A549 (cell line): ENCODE measurements around the gene FNIP2. TPM values are rescaled to one million over a fixed set of nuclear protein-coding genes. Genes with fewer than 3 reads are reported as not detected.

Experiments used
- ATAC-seq, 2 experiments: fragments of 200-7000 bp in 1 of 2; fragments of >200 bp in 1 of 2; cut with Nextera tagmentation in 1 of 2; cut with Tn5 transposase in 1 of 2; 3 replicates each; pipeline versions ENCODE4 v1.8.0 to v1.9.1; 2018 to 2020; ENCODE audit warnings: mild to moderate bottlenecking in 1 of 2, moderate library complexity in 1 of 2
- CTCF ChIA-PET: fragments of 300-600 bp; sonication (Branson Sonifier 250); formaldehyde crosslinking; extraction: SDS; loops from one replicate; lab custom pipeline; 2021; ENCODE audit warnings: antibody characterized with exemption, inconsistent platforms; lab: Yijun Ruan, JAX
- POLR2A ChIA-PET: fragments of 350-600 bp; formaldehyde crosslinking; extraction: SDS; loops from one replicate; lab custom pipeline; 2021; ENCODE audit warnings: antibody characterized with exemption, inconsistent platforms; lab: Yijun Ruan, JAX
- DNase-seq, 2 experiments: peaks; one replicate each; pipeline versions ENCODE4 v3.0.0 to v3.0.0-alpha.2; 2011 to 2016; ENCODE audit warnings: low read depth in 1 of 2, low spot score in 1 of 2
- FAIRE-seq: peaks from 2 replicates; lab custom pipeline; 2011; peaks lifted over from hg19 to GRCh38; lab: Jason Lieb, UNC
- H3K27ac ChIP-seq, 2 experiments: fragments of >200 bp; sonication (Bioruptor Twin); formaldehyde crosslinking; 3 replicates each; pipeline ENCODE4 v1.5.1; 2016 to 2017
- H3K4me1 ChIP-seq: fragments of >200 bp; sonication (Bioruptor Twin); formaldehyde crosslinking; 3 replicates; pipeline ENCODE4 v1.6.1; 2016
- H3K4me2 ChIP-seq: fragments of >200 bp; sonication (Bioruptor Twin); formaldehyde crosslinking; 3 replicates; pipeline ENCODE4 v1.6.1; 2016
- H3K4me3 ChIP-seq: fragments of >200 bp; sonication (Bioruptor Twin); formaldehyde crosslinking; 3 replicates; pipeline ENCODE4 v1.5.1; 2016
- H3K9me3 ChIP-seq: fragments of >200 bp; sonication (Bioruptor Twin); formaldehyde crosslinking; 3 replicates; pipeline ENCODE4 v1.6.1; 2016
- CHD4 ChIP-seq: fragments of 200-600 bp; sonication (generic); IDR thresholded peaks from 2 replicates; pipeline ENCODE4 v1.6.1; 2016; ENCODE audit warnings: antibody characterized with exemption, mild to moderate bottlenecking, borderline replicate concordance
- CTCF ChIP-seq: fragments of >200 bp; sonication (Bioruptor Twin); formaldehyde crosslinking; IDR thresholded peaks from 3 replicates; pipeline ENCODE4 v1.5.1; 2016
- E2F6 ChIP-seq: IDR thresholded peaks from 2 replicates; pipeline ENCODE4 v1.6.1; 2012; ENCODE audit warnings: low read depth, borderline replicate concordance
- EHF ChIP-seq: fragments of 250-450 bp; sonication (Bioruptor Pico); IDR thresholded peaks from 2 replicates; pipeline ENCODE4 v1.5.0; 2020; ENCODE audit warnings: mild to moderate bottlenecking
- ELK1 ChIP-seq: fragments of 150-350 bp; IDR thresholded peaks from 2 replicates; pipeline ENCODE4 v1.6.1; 2014; ENCODE audit warnings: low read depth, mild to moderate bottlenecking, low read length
- FOSB ChIP-seq: fragments of 250-450 bp; sonication (Bioruptor Pico); IDR thresholded peaks from 2 replicates; pipeline ENCODE4 v1.5.0; 2020; ENCODE audit warnings: mild to moderate bottlenecking, moderate library complexity
- HES2 ChIP-seq: fragments of >200 bp; sonication (Bioruptor Twin); formaldehyde crosslinking; IDR thresholded peaks from 2 replicates; pipeline ENCODE4 v1.6.1; 2016
- HMGXB4 ChIP-seq: fragments of 250-450 bp; sonication (Bioruptor Pico); IDR thresholded peaks from 2 replicates; pipeline ENCODE4 v1.5.0; 2021; ENCODE audit warnings: mild to moderate bottlenecking, moderate library complexity, borderline replicate concordance
- HOXB13 ChIP-seq: fragments of 250-450 bp; sonication (Bioruptor Pico); IDR thresholded peaks from 2 replicates; pipeline ENCODE4 v1.5.0; 2020; ENCODE audit warnings: low read depth, mild to moderate bottlenecking, moderate library complexity
- JUN ChIP-seq, 2 experiments: fragments of >200 bp; sonication (Bioruptor Twin); formaldehyde crosslinking; IDR thresholded peaks; 2 replicates in 1 of 2; 3 replicates in 1 of 2; pipeline ENCODE4 v1.6.1; 2016 to 2017
- JUNB ChIP-seq: fragments of >200 bp; sonication (Bioruptor Twin); formaldehyde crosslinking; IDR thresholded peaks from 2 replicates; pipeline ENCODE4 v1.6.1; 2016
- MAX ChIP-seq: IDR thresholded peaks from 2 replicates; pipeline ENCODE4 v1.6.1; 2012
- MAZ ChIP-seq: fragments of 150-350 bp; IDR thresholded peaks from 2 replicates; pipeline ENCODE4 v1.6.1; 2014; ENCODE audit warnings: antibody characterized with exemption, low read depth, low read length, borderline replicate concordance
- NFE2L2 ChIP-seq: fragments of 150-350 bp; conservative IDR thresholded peaks from 2 replicates; pipeline ENCODE4 v1.6.1; 2014; ENCODE audit warnings: low read length
- NR3C1 ChIP-seq: fragments of >200 bp; sonication (Bioruptor Twin); formaldehyde crosslinking; IDR thresholded peaks from 3 replicates; pipeline ENCODE4 v1.6.1; 2017
- PBX3 ChIP-seq: IDR thresholded peaks from 2 replicates; pipeline ENCODE4 v1.6.1; 2012
- POLR2A ChIP-seq: IDR thresholded peaks from 2 replicates; pipeline ENCODE4 v1.6.1; 2012; ENCODE audit warnings: mild to moderate bottlenecking, low read length
- RAD21 ChIP-seq, 2 experiments: fragments of >200 bp in 1 of 2; sonication (Bioruptor Twin) in 1 of 2; formaldehyde crosslinking in 1 of 2; IDR thresholded peaks in 1 of 2; conservative IDR thresholded peaks in 1 of 2; 2 replicates in 1 of 2; 3 replicates in 1 of 2; pipeline ENCODE4 v1.6.1; 2012 to 2018; ENCODE audit warnings: inconsistent platforms in 1 of 2
- REST ChIP-seq: fragments of 200-600 bp; sonication (generic); IDR thresholded peaks from 2 replicates; pipeline ENCODE4 v1.6.1; 2016; ENCODE audit warnings: antibody characterized with exemption, mild to moderate bottlenecking, moderate library complexity
- SMC3 ChIP-seq: fragments of >200 bp; sonication (Bioruptor Twin); formaldehyde crosslinking; IDR thresholded peaks from 3 replicates; pipeline ENCODE4 v1.6.1; 2018; ENCODE audit warnings: inconsistent platforms
- TFCP2L1 ChIP-seq: fragments of 250-450 bp; sonication (Bioruptor Pico); IDR thresholded peaks from 2 replicates; pipeline ENCODE4 v1.5.0; 2021; ENCODE audit warnings: mild to moderate bottlenecking
- TP53 ChIP-seq: fragments of 250-450 bp; sonication (Bioruptor Pico); IDR thresholded peaks from 2 replicates; pipeline ENCODE4 v1.5.0; 2021; ENCODE audit warnings: mild to moderate bottlenecking, moderate library complexity
- ZC3H11A ChIP-seq: fragments of 450-650 bp; IDR thresholded peaks from 2 replicates; pipeline ENCODE4 v1.6.1; 2014; ENCODE audit warnings: antibody characterized with exemption, mild to moderate bottlenecking
- ZNF302 ChIP-seq: fragments of 250-450 bp; sonication (Bioruptor Pico); IDR thresholded peaks from 2 replicates; pipeline ENCODE4 v1.9.0; 2021; ENCODE audit warnings: inconsistent platforms, mild to moderate bottlenecking, moderate library complexity
- WGBS: methylation state at CpG from one replicate; pipeline ENCODE4 v1.1.6; 2017; ENCODE audit errors: missing lambda C conversion rate; 5-methylcytosine and 5-hydroxymethylcytosine counted together
- polyA plus RNA-seq, 4 experiments: library from polyadenylated mRNA; depleted of rRNA in 3 of 4; stranded (reverse); fragments of >200 nt; fragmentation: RNase III in 1 of 4; extraction: RNeasy Plus Mini Kit Qiagen cat#74134 plus additional on column Dnase treatment in 1 of 4; gene quantifications; 2 replicates in 3 of 4; 3 replicates in 1 of 4; pipeline ENCODE4 v1.2.3, GENCODE V29; 2011 to 2017

The FNIP2 gene
- polyA plus RNA-seq, 2 of the 4 experiments (the other 2 are of a cell fraction), result 2.0 to 2.5 TPM

- TF ChIP-seq HMGXB4 (CRISPR knock-in tag) (no peak), ELK1 (no peak), MAZ (no peak), CTCF (no peak), PBX3 (no peak), NR3C1 (no peak), TP53 (no peak), SMC3 (no peak), RAD21 (conservative IDR thresholded peaks at IDR 0.05 in 1 of 2, IDR thresholded peaks at IDR 0.05 in 1 of 2) (no peak), NFE2L2 (no peak), HOXB13 (CRISPR knock-in tag) (no peak), TFCP2L1 (CRISPR knock-in tag) (no peak), POLR2A (peak; percentile 77), CHD4 (no peak), MAX (peak; percentile 92), FOSB (CRISPR knock-in tag) (no peak), EHF (no peak)
These were observed 45.7 kb upstream of the FNIP2 start, which contains the start of gene PPID (continued) for GRCh38 chr4:158722917-158723793.

- CTCF ChIA-PET, result interaction anchor here (1.2 to 1.8 kb wide), 3 partner anchors 127 to 478 kb away, joined by 4 to 7 read pairs (median 6); no protein-coding TSS in a partner anchor
- POLR2A ChIA-PET, result no interaction called here
- FAIRE-seq, result no peak
- H3K4me2 ChIP-seq, result no peak overlapping the region
- H3K4me1 ChIP-seq, result no peaks in the 10 kb centered on the region
- no peak overlapping the region for H3K4me3 ChIP-seq
- no peaks in the 10 kb centered on the region for H3K9me3 ChIP-seq
- DNase-seq, result no peak
- ATAC-seq, result no peak
- WGBS, result 86% methylated on average over 4 of the region's 4 CpGs
- H3K27ac ChIP-seq, result peak overlapping the region in 1 of 2 experiments; percentile 95; a peak in 2 of 6 replicates
- no peak for TF ChIP-seq MAX
- no peak for TF ChIP-seq REST
- no peak for TF ChIP-seq HES2
- no peak for TF ChIP-seq HMGXB4 (CRISPR knock-in tag)
- no peak for TF ChIP-seq E2F6
- no peak for TF ChIP-seq JUN (IDR thresholded peaks at IDR 0.05)
- TF ChIP-seq MAZ, result no peak
- no peak for TF ChIP-seq ZNF302 (CRISPR knock-in tag)
- TF ChIP-seq JUNB, result no peak
- no peak for TF ChIP-seq ZC3H11A
These were observed 44.2 kb upstream of the FNIP2 start for GRCh38 chr4:158724637-158725036.
